GM21786 (cell line): ENCODE data around the gene PRXL2A.

Experiments
- ATAC-seq: cut with Tn5 transposase; IDR thresholded peaks from one replicate; pipeline ENCODE4 v1.9.1; 2021; ENCODE audit not compliant: unreplicated experiment

The PRXL2A gene

DNA sequence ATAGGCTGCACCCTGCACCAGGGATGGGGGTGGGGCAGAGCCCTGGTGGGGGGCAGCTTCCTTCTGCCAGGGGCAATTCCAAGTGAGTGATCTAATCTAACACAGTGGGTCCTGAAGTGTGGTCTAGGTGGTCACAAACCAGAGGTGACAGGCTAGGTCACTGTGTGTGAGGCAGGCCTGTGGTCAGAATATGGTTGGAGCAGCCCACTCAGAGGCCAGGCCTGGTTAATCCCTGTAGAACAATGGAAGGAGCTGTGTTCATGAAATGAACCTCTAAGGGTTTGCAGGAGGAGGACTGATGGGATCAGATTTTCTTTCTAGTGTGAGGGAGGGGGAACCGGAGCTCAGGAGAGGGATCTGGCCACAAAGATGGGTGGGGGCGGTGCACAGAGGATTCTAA is 35.8 kb downstream of the PRXL2A start:
- no peak for ATAC-seq

DNA sequence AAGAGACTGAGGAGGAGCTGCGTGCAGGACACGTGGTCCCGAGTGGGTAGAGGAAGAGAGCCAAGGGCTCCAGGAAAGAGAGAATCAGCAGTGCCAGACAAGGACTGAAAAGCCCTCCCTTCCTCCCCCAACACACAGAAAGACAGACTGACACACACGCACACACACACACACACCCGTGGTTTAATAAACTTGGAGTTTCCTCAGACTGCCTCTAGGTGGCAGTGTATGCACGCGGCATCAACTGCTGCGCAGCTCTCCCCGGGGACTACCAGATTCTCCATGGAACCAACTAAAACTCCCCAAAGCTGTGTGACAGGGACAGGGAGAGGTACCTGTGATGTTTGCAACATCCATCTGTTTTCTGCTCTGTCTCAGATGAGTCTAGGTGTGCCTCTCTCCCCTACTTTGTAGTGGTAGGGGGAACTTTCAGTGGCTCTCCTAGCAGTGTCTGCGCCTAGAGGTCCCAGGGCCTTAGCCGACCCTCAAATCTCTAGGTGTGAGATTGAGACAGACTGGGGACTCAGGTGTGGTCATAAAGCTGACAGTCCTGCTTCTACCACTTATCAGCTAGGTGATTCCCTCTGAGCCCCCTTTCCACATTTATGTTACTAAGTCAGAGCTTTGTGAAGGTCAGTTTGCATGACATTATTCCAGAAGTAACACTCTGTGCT is 36.4 kb downstream of the PRXL2A start:
- ATAC-seq: peak; percentile 78

DNA sequence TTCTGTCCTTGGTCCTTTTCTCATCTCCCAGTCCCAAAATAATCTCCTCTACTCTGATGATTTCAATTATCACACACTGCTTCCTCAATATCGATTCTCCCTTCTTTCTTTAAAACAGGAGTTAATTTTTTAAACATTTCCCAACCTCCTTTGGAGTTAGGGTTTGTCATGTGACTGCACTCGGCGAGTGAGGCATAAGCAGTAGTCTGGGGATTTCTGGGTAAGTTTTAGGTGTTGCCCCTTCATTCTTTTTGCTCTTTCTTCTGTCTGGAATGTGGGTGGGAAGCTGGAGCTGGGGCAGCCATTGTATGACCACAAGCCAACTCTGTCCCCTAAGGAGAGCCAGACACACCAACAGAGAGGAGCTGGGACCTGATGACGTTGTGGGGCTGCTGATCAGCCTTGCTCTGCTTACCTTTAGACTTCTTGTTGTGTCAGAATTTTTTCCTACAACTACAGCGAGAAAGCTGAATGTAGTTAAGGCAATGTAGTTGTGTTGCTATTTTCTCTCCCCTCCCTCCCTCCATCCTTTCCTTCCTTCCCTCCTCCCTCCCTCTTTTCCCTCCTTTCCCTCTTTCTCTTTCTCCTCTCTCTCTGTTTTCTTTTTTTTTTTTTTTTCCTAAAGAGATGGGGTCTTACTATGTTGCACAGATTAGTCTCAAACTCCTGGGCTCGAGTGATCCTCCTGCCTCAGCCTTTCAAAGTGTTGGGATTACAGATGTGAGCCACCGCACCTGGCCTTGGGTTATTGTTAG is 39.3 kb downstream of the PRXL2A start:
- no peak for ATAC-seq

DNA sequence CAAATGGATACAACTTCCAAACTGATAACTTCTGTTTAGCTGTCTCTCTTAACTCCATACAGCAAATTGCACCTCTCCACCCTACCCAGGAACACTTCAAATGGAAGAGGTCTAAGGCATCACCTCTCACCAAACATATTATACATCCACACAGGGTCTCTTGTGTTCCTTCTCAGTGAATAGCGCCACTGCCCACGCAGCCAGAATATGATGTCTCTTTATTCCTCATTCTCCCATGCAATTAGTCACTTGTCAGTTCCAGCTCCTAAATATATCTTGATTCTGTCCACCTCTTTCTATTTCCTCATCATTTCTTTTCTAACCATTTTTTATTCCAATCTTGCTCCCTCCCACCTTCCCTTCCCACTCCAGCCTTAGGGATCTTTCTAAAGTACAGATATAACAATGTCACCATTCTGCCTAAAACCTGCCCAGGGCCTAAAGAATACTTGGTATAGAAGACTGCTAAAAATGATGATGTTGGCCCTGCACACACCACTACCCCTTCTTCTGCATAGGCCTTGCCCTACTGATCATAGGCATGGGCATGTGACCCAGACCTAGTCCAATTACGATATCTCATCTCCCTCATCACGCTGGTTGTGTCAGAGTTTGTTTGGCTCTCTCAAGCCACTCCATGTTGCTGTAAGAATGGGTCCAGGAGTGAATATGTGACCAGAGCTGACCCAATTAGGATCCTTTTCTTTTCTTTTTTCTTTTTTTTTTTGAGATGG is 40.0 kb downstream of the PRXL2A start:
- no peak for ATAC-seq

DNA sequence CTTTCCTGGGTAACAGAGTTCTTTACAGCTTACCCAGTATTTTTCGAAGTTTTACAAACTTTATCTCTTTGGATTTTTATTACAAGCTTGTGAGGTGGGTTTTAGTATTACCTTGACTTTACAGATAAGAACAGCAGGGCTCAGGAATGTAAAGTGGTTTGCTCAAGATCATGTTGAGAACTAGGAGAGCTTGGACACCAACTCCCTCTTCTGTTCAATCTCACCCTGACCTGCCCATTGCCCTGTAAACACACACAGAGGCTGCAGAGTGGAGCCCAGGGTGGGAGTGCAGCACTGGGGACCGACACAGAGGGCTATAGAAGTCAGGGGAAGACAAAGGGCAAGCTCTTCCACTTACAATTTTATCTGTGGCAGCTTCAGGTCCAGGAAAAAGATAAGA is 41.2 kb downstream of the PRXL2A start:
- no peak for ATAC-seq

DNA sequence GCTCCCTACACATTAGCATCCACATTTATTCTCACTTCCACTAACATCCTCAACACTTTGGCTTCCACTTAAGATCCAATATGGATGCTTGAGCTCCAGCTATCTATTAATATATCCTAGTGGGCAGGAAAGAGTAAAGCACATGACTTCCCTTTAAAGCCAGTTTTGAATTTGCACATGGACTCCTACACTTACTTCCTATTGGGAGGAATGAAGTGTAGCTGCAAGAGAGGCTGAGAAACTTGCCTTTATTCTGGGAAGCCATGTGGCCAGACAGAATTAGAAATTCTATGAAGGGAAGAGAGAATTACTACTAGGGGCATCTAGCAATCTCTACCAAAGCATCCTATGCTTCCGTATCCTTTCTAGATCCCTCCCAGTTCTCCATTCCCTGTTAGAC is 42.8 kb downstream of the PRXL2A start:
- ATAC-seq: no peak

DNA sequence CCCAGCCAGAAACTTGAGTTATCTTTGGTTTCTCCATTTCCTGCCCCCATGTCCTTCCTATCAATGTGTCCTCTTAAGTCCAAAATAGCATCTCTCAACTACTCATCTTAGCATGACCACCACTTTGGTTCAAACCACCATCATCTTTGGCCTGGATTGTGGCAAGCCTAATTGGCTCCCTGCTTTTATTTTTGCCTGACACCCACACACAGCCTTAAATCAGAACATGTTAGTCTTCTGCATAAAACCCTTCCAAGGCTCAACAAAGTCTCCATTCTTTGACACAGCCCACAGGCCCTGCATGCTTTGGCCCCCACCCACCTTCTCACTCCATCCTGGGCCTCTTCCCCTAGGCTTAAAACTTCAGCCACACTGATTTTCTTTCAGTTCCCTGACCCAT is 43.7 kb downstream of the PRXL2A start:
- no peak for ATAC-seq

DNA sequence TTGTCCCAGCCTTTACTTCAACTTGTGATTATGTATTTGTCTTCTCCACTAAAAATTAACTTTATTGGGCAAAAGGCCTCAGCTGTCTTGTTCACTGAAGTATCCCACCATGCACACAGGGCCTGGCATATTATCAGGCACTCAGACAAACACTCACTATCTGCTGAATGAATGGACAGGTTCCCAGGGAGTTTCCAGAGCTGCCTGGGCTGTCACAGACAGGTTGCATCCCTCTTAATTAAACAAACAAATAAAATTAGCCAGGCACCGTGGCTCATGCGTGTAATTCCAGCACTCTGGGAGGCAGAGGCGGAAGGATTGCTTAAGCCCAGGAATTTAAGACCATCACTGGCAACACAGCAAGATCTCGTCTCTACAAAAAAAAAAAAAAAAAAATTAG is 44.3 kb downstream of the PRXL2A start:
- ATAC-seq: no peak

DNA sequence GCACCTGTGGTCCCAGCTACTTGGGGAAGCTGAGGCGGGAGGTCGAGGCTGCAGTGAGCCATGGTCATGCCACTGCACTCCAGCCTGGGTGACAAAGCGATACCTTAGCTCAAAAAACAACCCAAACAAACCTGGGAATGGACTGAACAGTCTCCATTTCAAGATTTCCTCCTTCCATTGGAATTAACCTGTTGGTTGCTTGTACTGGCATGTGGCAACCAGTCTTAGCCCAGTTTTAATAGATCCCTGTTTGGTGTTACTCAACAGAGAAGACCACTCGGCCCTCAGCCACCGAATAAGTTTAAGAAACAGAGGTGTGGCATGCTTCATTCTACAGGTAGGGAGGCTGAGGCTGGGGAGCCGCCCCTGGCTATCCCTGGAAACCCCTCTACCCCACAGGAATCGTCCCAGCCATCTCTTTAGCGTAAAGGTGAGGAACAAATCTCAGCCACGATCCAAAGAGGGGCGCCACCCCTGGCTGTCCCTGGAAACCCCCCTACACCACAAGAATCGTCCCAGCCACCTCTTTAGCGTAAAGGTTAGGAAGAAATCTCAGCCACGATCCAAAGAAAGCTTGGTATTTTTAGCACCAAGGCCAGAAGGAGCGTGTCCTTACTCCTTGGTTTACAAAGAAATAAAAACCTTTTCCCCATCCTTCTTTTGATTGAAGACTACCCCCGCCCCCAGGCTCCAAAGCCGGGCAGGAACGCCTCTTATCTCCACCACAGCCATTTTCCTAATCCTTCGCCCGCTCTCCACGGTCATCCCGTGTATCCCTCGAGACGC is 44.9 kb downstream of the PRXL2A start:
- no peak for ATAC-seq

DNA sequence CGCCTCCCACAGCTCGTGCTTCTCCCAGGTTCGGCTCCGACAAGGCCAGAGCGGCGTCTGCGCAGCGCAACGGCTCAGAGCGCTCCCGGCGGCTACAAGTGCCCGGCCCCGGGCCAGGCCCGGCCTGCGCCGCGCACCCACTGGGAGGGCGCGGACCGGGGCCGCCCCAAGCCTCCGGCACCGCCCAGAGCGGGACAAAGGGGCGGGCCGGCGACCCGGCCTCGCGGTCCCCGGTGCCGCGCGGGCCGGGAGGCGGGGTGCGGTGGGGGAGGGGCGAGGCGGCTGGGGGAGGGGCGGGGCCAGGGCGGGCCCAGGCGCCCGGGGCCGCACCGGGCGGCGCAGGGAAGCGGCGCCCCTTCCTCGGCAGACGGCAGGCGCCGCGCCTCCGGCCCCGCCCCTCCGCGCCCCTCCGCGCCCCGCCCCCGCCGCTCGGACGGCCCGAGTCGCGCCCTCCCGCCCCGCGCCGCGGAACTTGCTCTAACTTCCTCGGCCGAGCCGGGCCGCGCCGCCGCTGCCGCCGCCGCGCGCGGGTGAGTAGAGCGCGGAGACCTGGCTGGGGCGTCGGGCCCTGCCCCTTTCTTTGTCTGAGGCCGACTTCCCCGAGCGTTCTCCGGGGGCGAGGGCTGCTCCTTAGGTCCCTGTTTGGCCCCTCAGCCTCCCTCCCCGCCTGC is 45.6 kb downstream of the PRXL2A start, which contains the start of gene TSPAN14:
TSPAN14 (plus strand) TSS at position 469 of the 671 bp plus-strand sequence. CDS start 34,924 bp downstream, outside the sequence.
- ATAC-seq: peak; percentile 57

DNA sequence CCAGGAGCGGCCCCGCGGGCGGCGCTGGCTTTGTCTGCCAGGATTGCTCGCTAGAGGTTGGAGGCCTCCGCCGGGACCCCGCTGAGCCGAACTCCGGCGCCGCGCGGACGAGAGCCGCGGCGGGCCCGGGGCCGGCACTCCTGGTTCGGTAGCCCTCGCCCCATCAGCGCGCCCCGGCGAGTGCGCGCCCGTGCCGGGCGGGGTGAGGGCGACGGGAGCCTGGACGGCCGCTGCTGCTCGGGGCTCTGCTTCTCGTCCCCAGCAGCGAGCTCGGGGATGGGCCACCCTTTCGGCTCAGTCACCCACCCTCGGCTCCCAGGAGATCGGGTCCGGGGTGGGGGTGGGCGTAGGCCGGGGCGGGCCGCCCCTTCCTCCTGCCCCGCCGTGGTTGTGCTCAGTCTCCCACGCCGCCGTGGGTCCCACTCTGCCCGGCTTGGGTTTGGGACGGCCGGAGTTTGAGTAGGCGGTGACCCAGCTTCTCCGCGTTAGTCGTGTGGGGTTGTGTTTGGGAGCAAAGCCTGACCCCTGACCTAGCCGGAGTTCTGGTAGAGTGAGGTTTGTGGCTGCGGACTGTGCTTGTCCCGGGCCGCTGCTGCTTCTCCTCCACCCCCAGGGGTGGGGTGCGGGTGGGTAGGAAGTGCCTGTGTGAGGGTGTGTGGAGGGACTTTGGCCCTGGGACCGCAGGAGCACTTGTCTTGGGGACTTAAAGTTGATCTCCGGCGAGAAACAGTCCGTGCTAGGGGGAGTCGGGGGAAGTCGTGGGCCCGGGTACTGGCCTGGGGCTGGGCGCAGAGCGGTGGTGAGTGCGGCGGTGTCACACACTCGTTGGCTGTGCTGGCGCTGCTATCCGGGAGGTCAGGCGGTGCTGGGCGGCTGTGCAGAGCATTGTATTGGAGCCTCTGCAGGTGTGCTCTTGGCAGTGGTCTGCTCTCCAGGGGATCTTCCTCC is 46.4 kb downstream of the PRXL2A start:
- peak; percentile 11 for ATAC-seq

DNA sequence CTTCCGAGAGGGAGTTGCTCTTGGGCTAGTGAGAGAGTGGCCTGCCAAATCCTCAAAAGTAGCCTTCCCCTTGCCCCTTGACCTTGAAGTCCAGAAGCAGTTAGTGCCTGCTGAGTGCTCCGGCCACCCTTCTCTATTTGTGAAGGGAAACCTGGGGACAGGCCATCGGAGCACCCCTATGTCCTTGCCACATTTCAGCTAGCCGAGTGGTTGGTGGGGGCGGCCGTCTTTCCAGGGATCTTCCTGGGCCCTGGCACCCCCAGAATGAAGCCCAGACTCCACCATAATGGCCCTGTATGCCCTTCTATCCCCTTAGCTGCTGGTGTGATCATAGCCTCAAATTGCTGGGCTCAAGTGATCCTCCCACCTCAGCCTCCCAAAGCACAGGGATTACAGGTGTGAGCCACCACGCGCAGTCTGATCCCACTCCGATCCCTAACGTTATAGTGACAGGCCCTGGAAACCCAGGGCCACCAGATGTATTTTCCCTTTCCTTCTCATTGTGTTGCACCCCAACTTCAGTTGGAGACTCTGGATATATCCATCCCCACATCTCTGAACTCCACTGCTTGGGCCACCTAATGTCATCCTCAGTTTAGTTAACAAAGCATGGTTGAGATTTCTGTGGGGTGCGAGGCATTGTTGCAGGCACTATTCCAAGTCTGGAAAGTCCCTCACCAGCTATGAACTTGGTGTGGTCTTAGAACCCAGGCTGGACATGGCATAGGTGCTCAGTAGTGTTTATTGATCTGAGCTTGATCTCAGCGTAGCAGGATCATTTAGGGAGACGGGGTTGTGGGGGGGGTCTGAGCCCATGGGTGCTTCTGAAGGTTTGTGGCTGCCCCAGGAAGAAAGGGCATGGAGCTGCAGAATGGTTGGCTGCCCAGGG is 47.4 kb downstream of the PRXL2A start:
- no peak for ATAC-seq

DNA sequence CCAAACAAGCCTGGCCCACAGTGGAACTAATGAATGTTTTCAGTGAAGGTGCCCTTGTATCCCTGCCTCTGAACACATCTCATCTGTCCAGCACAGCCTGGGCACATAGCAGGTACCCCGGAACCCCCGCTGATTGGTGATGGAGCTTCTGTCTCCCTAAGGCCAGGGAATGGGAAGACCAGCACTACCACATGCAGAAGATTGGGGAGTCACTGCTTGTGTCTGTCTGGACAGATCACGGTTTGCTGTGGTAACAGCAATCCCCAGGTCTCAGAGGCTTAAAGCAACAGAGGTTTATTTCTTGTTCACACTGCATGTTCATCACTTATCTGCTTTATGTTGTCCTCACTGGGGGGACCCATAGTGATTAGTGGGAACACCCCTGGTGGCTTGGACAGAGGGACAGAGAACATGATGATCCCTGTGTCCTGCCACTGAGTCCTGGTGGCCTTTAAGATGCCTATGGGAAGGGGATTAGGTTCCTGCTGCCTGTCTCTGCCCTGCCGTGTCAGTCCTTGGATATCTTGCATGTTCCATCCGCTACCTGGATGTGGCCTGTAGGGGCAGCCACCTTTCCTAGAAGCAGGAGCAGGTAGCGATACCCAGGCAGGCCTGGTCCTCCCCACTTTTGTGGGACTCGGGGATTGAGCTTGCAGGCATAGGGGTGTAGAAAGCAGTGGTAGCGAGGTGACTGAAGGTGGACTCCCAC is 49.4 kb downstream of the PRXL2A start:
- ATAC-seq: no peak

DNA sequence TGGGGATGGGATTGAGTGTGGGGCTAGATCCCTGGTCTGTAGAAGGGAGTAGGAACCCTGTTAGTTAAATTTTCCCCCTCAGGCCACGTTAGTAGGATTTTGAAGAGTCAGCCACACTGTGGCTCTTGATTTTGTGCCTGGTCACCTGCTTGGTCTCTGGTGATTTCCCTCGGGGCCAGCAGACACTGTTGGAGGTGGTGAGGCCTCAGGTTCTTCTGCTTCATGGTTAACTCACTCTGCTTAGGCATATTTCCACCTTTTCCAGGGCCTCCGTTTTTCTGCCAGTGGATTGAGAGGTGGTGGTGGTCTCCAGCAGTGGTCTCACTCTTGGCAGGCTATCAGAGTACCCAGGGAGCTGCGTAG is 49.9 kb downstream of the PRXL2A start:
- no peak for ATAC-seq

DNA sequence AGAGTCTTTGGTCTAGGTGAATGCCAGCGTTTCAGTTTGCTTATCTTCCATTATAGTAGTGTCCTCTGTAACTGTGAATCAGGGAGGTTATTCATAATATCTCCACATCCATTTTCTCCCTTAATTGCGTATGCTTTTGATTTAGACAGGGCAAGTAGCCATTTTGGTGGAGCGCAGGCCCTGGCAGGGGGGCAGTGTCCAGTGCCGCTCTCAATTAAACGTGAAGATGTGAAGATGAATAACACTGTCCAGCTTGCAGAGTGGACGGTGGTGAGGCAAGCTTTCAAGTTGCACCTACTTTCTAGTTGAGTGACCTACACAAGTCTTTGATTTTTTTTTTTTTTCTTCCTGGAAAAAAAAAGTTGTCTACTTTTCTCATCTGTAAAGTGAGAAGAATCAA is 50.3 kb downstream of the PRXL2A start:
- ATAC-seq: no peak

DNA sequence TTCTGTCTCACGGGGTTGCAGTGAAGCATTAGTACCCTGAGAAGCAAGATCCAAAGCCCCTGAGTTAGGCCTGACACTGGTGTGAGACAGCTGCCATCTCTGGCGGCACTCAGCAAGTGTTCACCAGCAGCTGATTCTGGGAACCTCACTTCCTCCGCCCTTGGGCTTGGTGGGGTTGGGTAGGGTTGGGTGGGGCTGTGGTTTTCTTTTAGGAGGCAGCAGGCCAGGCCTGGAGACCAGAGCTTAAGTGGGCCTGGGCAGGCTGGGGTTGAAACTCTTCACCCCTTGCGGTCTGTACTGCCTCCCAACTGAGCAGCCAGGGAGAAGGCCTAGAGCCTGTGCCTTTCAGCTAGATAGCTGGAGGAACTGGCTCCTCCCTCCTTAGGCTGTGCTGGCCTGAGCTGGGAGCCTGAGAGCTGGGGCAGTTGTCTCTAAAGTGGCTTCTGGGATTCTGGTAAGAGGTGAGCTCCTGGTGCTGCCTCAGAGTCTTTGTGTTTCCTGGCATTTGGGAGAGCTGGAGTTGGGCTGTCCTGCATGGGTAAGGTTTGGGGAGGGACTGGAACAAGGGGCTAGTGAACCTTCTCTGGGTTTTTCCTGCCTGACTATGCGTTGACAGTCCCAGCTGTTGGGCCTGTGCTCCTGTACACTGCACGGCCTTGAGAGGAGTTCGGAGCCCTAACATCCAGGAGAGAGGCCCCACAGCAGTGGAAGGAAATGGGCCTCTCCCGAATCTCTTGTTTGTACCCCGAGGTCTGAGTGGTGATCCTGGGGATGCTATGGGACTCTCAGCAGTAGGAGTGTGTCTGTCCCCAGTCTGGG is 50.9 kb downstream of the PRXL2A start:
- ATAC-seq: peak; percentile 42
